Gastroesophageal sphincter (tissue), 4 donors: Measurements from ENCODE around the gene KLHDC4. TPM values are rescaled to one million over a fixed set of nuclear protein-coding genes. Genes with fewer than 3 reads are reported as not detected.

Experiments
- ATAC-seq: fragments of 150-250 bp; one replicate; pipeline ENCODE4 v1.9.1; 2016; ENCODE audit warnings: mild to moderate bottlenecking, moderate library complexity
- H3K27ac ChIP-seq, 4 donors: fragments of 200-600 bp; sonication (generic) in 3 of 4; 1 replicate in 3 of 4; 2 replicates in 1 of 4; pipeline ENCODE4 v1.5.1; 2016 to 2019
- H3K27me3 ChIP-seq: fragments of 200-600 bp; sonication (generic); one replicate; pipeline ENCODE4 v1.5.1; 2019
- H3K36me3 ChIP-seq, 2 donors: fragments of 200-600 bp; sonication (generic); one replicate each; pipeline ENCODE4 v1.5.1; 2019; ENCODE audit warnings: control low read depth in 1 of 2
- H3K4me1 ChIP-seq, 3 donors: fragments of 200-600 bp; sonication (generic); 1 replicate in 2 of 3; 2 replicates in 1 of 3; pipeline ENCODE4 v1.5.1; 2016 to 2019; ENCODE audit warnings: control low read depth in 2 of 3
- H3K4me3 ChIP-seq, 2 donors: fragments of 200-600 bp; sonication (generic); one replicate each; pipeline ENCODE4 v1.5.1; 2019; ENCODE audit warnings: mild to moderate bottlenecking in 1 of 2, moderate library complexity in 1 of 2
- H3K9me3 ChIP-seq, 3 donors: fragments of 200-600 bp; sonication (generic); one replicate each; pipeline ENCODE4 v1.5.1; 2017 to 2019; ENCODE audit warnings: control low read depth in 2 of 3
- EP300 ChIP-seq: sonication (generic); formaldehyde crosslinking; IDR thresholded peaks from one replicate; pipeline ENCODE4 v1.6.1; 2017; ENCODE audit warnings: antibody characterized with exemption, mild to moderate bottlenecking
- POLR2A ChIP-seq, 2 donors: fragments of 450-650 bp; IDR thresholded peaks; one replicate each; pipeline ENCODE4 v1.6.1; 2017; ENCODE audit warnings: antibody characterized with exemption in 2 of 2, mild to moderate bottlenecking in 2 of 2, moderate library complexity in 1 of 2
- POLR2AphosphoS5 ChIP-seq: sonication (generic); formaldehyde crosslinking; IDR thresholded peaks from one replicate; pipeline ENCODE4 v1.6.1; 2017; ENCODE audit warnings: antibody characterized with exemption
- WGBS, 2 donors: methylation state at CpG; one replicate each; pipeline ENCODE4 v1.1.5; 2018; ENCODE audit warnings: low coverage in 1 of 2; 5-methylcytosine and 5-hydroxymethylcytosine counted together
- total RNA-seq, 4 donors: library from RNA; depleted of rRNA; stranded (reverse); fragments of >200 nt; gene quantifications; one replicate each; pipeline ENCODE4 v1.1.0, GENCODE V29; 2016
- TF ChIP-seq, protein P1 (sequence below), 4 experiments: fragments of 200-600 bp in 2 of 4; fragments of 450-650 bp in 2 of 4; sonication (generic) in 1 of 4; IDR thresholded peaks; one replicate each; pipeline ENCODE4 v1.5.1; 2017 to 2019; ENCODE audit warnings: antibody characterized with exemption in 4 of 4, mild to moderate bottlenecking in 2 of 4, moderate library complexity in 2 of 4

KLHDC4 gene
- total RNA-seq, 4 donors from 2014 or later = 9.8 to 33.8 (median 24.4) TPM

DNA sequence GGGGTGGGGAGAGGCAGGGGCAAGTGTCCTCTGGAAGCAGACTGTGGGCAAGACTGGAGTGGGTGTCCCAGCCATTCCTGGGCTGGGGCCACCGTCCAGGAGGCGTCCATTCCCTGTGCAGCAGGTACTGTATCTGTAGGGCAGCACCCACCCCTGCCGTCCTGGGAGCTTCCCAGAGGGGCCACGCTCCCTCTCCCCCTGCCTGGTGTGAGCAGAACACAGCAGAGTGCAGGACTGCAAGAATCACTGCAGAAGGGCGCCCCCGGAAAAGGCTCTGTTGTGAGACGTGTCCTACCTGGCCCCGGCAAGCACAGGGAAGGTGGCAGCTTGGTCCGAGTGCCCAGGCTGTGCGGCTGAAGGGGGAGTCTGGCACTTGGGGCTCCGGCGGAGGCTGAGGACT, 70.3 kb downstream of the KLHDC4 start:
- Histone ChIP-seq H3K4me1 (peaks cover 0 to 11% (median 0%) of the 10 kb centered on the region in 3 donors), H3K36me3 (peaks cover 0 to 37% of the 10 kb centered on the region in 2 donors), H3K4me3 (no peak overlapping the region), H3K9me3 (no peaks in the 10 kb centered on the region), H3K27me3 (peaks cover 13% of the 10 kb centered on the region), H3K27ac (no peak overlapping the region)
- 100% methylated on average over 3 of the region's 12 CpGs; no CpG with 5 or more reads in 1 of the 2 donors for WGBS, 2 donors
- TF ChIP-seq, protein P1, sequence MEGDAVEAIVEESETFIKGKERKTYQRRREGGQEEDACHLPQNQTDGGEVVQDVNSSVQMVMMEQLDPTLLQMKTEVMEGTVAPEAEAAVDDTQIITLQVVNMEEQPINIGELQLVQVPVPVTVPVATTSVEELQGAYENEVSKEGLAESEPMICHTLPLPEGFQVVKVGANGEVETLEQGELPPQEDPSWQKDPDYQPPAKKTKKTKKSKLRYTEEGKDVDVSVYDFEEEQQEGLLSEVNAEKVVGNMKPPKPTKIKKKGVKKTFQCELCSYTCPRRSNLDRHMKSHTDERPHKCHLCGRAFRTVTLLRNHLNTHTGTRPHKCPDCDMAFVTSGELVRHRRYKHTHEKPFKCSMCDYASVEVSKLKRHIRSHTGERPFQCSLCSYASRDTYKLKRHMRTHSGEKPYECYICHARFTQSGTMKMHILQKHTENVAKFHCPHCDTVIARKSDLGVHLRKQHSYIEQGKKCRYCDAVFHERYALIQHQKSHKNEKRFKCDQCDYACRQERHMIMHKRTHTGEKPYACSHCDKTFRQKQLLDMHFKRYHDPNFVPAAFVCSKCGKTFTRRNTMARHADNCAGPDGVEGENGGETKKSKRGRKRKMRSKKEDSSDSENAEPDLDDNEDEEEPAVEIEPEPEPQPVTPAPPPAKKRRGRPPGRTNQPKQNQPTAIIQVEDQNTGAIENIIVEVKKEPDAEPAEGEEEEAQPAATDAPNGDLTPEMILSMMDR (IDR thresholded peaks at IDR 0.05) = no peak
- TF ChIP-seq POLR2AphosphoS5 = no peak
- no peak for TF ChIP-seq EP300
- TF ChIP-seq POLR2A (IDR thresholded peaks at IDR 0.05) = no peak
- ATAC-seq = no peak

DNA sequence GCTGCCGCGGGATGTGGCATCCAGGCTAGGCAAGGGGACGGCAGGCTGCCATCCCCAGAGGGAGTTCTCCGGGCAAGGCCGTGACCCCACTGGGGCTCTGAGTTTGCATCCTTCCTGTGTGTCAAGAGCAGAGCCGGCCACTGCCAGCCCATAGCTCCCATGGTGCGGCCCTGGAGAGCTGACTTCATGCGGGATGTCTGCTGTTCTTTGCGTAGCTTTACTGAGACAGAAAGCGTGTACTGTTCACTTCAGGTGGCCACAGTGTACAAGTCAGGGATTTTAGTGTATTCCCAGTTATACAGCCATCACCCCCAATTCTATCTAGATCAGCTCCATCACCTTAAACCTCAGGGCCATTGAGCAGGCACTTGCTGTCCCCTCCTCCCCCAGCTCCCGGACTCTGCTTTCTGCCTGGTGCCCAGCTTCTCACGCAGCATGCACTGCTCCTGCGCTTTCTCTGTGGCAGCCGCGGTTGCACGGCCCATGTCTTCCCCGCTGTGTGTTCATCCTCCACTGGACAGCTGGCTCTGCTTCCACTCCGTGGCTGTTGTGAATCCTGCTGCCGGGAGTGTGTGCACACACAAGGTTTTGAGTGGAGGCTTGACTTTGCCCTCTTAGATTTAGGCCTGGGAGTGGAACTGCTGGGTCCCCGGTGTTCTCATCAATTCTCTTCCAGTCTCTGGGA, 71.2 kb downstream of the KLHDC4 start:
- Histone ChIP-seq H3K4me3 (no peak overlapping the region), H3K9me3 (no peaks in the 10 kb centered on the region), H3K27ac (no peak overlapping the region), H3K36me3 (peaks cover 0 to 29% of the 10 kb centered on the region in 2 donors), H3K4me1 (peaks cover 0 to 11% (median 0%) of the 10 kb centered on the region in 3 donors), H3K27me3 (peaks cover 22% of the 10 kb centered on the region)
- WGBS, 2 donors = 80 to 92% methylated on average over 2 to 7 of the region's 20 CpGs
- ATAC-seq = no peak
- TF ChIP-seq EP300 (no peak), POLR2AphosphoS5 (no peak), POLR2A (IDR thresholded peaks at IDR 0.05) (no peak)
- TF ChIP-seq, protein P1 (IDR thresholded peaks at IDR 0.05) = no peak

DNA sequence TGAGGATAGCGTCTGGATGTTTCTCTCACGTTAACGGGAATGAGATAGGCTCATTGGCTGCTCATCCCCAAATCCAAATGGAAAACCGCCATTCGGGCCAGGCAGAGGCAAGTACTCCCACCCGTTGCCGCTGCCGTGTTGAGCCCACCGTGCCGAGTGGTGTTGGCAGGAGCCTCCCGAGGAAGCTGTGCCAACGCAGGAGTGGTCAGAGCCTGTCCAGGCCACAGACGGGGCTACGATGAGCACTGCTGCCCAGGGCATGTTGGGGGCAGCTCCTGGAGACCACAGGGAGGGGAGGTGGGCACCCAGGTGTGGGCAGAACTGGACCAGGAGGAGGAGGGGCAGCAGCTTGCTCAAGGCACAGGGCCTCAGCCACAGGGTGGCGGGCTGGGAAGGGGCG, 72.0 kb downstream of the KLHDC4 start:
- ATAC-seq = no peak
- Histone ChIP-seq H3K36me3 (peaks cover 0 to 21% of the 10 kb centered on the region in 2 donors), H3K9me3 (no peaks in the 10 kb centered on the region), H3K27me3 (peaks cover 30% of the 10 kb centered on the region), H3K4me1 (peaks cover 0 to 11% (median 0%) of the 10 kb centered on the region in 3 donors), H3K4me3 (no peak overlapping the region), H3K27ac (no peak overlapping the region)
- no peak for TF ChIP-seq POLR2A (IDR thresholded peaks at IDR 0.05)
- no peak for TF ChIP-seq EP300
- no peak for TF ChIP-seq POLR2AphosphoS5
- TF ChIP-seq, protein P1 (IDR thresholded peaks at IDR 0.05) = no peak
- 100% methylated on average over 1 of the region's 16 CpGs; no CpG with 5 or more reads in 1 of the 2 donors for WGBS, 2 donors

DNA sequence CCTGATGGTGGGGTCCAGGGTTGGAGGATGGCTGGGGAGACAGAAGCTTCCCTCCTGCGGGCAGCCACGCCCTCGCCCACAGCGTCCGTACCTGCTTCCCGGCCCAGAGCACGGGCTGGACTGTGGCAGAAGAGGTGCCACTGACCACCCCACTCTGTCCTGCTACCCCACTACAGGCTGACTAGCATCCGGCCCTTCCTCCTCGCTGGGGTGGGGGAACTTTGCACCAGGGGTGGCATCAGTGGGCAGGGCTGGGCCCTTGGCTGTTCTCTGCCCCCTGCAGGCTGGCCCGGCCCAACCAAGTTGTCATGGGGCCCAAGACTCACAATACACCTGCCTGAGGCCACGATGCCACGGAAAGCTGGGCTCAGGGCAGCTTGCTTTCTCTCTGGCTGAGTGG, 73.0 kb downstream of the KLHDC4 start:
- no peaks in the 10 kb centered on the region for H3K9me3 ChIP-seq
- H3K4me1 ChIP-seq = peaks cover 0 to 11% (median 0%) of the 10 kb centered on the region in 3 donors
- no peak for ATAC-seq
- no peak for TF ChIP-seq POLR2AphosphoS5
- TF ChIP-seq, protein P1 (IDR thresholded peaks at IDR 0.05) = no peak
- TF ChIP-seq EP300 = no peak
- TF ChIP-seq POLR2A (IDR thresholded peaks at IDR 0.05) = no peak
- no peak overlapping the region for H3K27ac ChIP-seq
- WGBS, 2 donors = 80% methylated on average over 3 of the region's 12 CpGs; no CpG with 5 or more reads in 1 of the 2 donors
- H3K36me3 ChIP-seq = peaks cover 0 to 15% of the 10 kb centered on the region in 2 donors
- H3K4me3 ChIP-seq = no peak overlapping the region
- peaks cover 40% of the 10 kb centered on the region for H3K27me3 ChIP-seq

DNA sequence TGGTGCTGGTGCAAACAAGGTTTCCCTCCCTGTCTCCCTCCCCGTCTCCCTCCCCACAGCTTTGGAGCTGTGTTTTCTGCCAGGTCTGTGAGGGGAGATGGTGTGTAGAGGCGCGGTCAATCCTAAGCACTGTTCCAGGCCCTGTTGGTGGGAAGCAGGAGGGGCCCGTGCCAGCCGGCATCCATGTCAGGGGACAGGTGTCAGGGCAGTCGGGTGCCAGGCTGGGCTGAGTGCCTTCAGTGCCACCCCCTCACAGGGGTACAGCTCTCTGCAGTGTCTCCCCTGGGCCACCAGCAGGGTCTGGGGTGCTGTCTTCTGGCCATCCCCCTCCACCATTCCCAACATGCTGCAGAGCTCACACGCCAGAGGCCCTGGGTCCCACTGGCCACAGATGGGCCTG, 73.6 kb downstream of the KLHDC4 start:
- no peak for ATAC-seq
- TF ChIP-seq EP300 (no peak), POLR2AphosphoS5 (no peak), POLR2A (IDR thresholded peaks at IDR 0.05) (no peak)
- TF ChIP-seq, protein P1 (IDR thresholded peaks at IDR 0.05) = no peak
- WGBS, 2 donors = no CpG with 5 or more reads among the region's 7 CpGs
- no peak overlapping the region for H3K27ac ChIP-seq
- no peak overlapping the region for H3K4me3 ChIP-seq
- peaks cover 0 to 11% (median 0%) of the 10 kb centered on the region in 3 donors for H3K4me1 ChIP-seq
- peaks cover 46% of the 10 kb centered on the region for H3K27me3 ChIP-seq
- peaks cover 0 to 15% of the 10 kb centered on the region in 2 donors for H3K36me3 ChIP-seq
- H3K9me3 ChIP-seq = no peaks in the 10 kb centered on the region
